ENCODE results near the gene CPNE7. TPM values are rescaled to one million over a fixed set of nuclear protein-coding genes. Genes with fewer than 3 reads are reported as not detected.

Gene CPNE7
- total RNA-seq, 1 donor from 2014 or later = 3.6 TPM

Other genes starting within 250 kb of the CPNE7 start
- 143 TPM for gene ANKRD11, start 85.2 kb upstream of the CPNE7 start, total RNA-seq
- gene SPG7, start 67.4 kb upstream of the CPNE7 start, total RNA-seq = 106 TPM
- 1,696 TPM for gene RPL13, start 15.1 kb upstream of the CPNE7 start, total RNA-seq
- 2.5 TPM for gene DPEP1, start 37.9 kb downstream of the CPNE7 start, total RNA-seq
- gene CHMP1A, start 82.0 kb downstream of the CPNE7 start, total RNA-seq = 139 TPM
- 13.6 TPM for gene SPATA33, start 82.1 kb downstream of the CPNE7 start, total RNA-seq
- gene CDK10, start 110.9 kb downstream of the CPNE7 start, total RNA-seq = 168 TPM
- 29.6 TPM for gene SPATA2L, start 125.9 kb downstream of the CPNE7 start, total RNA-seq
- gene VPS9D1, start 145.1 kb downstream of the CPNE7 start, total RNA-seq = 20.8 TPM
- gene ZNF276, start 145.8 kb downstream of the CPNE7 start, total RNA-seq = 39.0 TPM
- 3.8 TPM for gene FANCA, start 240.9 kb downstream of the CPNE7 start, total RNA-seq